GM19238 (cell line): Measurements from ENCODE around the gene ZNF831.

Source experiments
- DNase-seq: peaks from one replicate; pipeline ENCODE4 v3.0.0; 2011; ENCODE audit warnings: low spot score; ENCODE audit not compliant: insufficient read length

Gene ZNF831

DNA sequence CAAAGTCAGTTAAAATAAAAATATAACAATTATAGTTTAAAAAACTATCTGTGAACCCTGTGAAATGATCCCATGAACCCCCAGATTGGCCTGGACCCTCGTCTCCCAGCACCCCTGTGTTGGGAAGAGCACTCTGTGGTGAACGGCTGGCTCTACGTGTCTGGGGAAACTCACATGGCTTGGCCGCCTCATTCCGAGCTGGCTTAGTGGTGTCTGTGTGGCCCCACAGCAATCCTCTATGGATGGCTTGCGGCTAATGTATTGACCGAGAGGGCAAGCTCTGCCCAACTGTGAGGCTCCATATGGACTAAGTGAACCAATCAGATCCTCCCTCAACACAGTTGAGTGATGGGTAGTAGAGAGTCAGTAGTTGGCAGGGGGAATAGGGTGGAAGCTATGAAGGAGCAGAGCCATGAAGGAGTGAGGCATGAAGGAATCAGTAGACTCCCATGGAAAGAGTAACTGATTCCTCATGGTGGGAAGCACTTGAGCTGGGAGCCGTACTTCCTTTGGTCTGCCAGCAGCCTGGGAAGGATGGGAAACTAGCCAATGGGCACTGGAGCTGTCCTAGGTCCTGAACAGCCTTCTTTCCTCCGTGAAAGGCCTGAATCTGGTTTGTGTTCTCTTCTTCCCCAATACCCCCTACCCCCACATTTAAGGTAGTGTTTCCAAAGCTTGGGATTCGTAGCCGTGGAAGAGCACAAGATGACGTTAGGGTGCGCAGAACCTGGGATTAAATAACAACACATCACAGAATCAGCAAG, 21.6 kb upstream of the ZNF831 start:
- no peak for DNase-seq

DNA sequence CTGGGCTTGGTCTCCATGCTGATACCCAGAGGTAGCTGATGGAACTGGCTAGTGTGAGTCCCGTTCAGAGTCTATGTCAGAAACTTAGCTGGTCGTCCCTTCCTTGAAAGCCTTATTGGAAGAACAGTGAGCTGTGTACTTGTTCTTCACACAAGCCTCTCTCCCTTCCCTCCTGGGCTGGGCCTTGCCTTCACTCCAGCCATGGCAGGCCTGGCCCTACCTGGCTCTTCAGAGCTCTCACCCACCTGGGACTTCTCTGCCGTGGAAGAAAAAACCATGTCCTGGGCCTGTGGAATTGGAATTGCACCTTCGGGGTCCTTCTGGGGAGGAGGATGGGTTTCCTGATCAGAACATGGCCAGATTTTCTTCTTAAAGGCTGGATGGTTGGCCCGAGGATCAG, 20.3 kb upstream of the ZNF831 start:
- DNase-seq = no peak

DNA sequence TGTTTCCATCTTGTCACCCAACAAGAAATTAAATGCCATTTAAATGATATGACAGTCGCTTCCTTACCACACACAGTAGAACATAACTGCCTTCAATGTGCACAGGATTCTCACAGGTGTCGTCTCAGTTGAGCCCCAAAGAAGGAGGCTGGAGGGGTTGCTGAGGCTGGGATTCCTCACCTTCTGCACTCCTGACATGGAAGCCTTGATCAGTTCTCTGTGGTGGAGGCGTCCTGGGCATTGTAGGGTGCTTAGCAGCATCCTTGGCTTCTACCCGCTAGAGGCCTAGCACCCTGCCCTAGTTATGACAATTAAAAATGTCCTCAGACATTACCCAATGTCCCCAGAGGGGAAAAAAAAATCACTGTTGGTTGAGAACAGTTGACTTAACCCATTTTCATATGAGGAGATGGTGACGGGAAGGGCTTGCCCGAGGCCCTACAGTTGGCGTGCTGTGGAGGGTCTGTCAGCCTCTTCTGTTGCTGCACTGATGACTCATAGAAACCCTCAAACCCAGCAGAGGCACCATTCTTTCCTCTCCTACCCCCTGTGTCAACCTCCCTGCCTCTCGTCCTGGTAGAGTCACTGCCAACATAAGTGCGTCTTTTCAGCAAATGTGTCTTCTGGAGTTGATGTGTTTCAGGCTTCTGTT, 19.3 kb upstream of the ZNF831 start:
- no peak for DNase-seq

DNA sequence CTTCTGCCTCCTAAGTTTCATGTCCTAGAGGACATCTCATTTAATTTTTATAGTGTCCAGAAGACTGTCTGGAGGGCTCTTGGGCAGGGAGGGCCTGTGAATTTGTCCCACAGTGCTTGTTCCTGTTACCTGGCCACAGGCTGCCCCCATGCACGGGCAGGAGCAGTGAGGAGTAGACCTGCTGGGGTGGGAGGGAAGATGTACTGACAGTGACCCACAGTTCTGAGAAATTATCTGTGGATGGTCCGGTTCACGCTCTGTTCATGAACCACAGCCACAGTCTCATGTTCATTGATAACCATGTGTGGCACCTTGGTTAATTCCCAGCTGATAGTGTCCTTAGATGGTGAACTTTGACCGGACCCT, 18.8 kb upstream of the ZNF831 start:
- no peak for DNase-seq

DNA sequence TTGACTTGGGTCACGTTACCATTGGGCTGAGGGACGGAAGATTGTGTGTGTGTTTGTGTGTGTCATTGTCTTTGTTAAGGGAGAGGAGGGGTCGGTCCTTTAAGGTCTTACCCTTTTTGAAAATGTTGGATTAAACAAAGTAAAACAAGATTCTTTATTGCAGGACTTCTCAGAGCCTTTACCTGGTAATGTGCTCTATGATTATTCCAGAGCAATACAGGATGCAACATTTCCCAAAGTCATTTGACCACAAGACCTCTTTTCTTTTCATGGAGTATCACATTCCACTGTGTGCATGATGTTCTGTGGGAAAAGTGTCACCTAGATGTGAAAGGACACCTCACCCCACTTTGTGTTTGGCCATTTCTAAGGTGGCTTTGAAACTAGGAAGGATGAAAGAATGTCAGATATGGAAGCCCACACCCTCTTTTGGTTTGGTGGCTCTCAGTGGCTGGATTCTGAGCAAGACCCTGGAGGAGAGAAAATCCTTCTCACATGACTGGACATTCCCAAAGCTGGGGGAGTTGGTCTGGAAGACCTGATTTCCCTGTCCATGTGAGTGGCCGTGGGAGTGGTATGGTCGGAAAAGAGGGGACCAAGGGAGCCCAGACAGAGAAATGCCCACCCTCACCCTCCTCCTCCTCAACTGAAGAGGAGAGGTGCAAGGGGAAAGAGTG, 18.2 kb upstream of the ZNF831 start:
- DNase-seq = no peak

DNA sequence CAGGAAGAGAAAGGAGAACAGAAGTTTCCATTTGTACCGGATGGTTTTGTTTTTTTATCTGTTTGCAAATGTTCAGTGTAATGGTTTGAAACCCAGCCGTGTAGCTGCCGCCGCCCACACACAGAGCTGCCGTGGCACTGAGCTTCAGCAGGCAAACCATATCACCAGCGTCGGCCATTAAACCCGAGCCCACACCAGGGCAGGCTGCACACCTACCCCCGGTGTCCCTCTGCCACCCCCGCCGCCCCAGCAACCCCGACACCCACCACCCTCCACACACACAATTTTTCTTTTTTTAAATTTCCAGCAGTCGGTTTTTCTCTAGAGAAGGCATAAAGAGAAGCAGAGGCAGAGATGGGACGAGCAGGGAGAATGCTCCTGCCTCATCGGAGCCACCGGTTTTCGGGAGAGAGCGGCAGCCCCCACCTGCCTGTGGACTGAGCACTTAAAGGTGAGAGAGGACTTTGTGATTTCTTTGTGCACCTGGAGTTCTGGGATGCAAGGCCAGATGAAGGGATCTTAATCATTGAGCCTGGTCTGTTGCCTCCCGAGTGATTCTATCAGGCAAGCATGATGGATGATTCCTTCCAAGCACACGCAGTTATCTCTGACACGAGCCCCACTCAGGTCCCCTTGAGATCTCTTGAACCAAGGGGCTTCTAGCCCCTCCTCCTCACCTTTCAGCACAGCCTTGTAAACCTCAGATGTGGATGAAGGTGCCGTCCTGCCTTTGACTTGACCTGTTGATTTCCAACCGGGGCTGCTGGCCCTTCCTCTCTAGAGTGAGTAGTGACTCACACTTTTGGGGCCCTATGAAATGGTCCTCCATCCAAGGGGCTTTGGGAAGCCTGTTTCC, 17.5 kb upstream of the ZNF831 start:
- DNase-seq = no peak

DNA sequence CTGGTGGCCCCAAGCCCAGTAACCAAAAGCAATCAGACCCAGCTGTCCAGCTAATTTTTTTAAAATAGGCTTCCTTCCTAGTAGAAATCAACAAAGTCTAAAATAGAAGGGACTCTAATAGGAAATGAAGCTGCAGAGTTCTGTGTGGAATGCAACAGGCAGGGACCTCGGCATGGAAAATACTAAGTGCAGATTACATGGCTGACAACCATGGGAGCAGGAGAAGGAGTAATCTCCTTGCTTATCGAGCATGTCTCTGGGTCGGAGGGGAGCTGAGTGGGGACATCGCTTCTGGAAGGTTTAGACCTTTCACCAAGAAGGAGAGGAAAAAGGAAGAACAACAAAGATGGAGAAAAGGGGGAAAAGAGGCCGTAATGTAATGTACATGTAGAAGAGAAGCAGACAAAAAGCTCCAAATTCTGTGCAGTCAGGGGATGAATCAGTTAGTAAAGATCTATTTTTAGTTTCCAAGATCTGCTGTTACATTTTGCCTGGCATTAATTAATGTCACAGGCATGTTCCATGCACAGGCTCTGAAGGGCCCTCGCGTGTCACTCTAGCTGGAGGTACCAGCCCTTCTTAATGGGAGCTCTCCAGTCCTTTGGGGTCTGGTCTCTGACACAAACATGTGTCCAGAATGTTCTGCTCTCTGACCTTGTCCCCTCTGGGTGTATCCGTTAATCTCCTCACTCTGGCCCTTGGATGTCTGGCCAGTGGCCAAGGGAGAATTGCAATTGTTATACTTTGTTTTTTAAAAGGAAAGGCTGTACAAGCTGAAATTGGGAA, 16.6 kb upstream of the ZNF831 start:
- no peak for DNase-seq

DNA sequence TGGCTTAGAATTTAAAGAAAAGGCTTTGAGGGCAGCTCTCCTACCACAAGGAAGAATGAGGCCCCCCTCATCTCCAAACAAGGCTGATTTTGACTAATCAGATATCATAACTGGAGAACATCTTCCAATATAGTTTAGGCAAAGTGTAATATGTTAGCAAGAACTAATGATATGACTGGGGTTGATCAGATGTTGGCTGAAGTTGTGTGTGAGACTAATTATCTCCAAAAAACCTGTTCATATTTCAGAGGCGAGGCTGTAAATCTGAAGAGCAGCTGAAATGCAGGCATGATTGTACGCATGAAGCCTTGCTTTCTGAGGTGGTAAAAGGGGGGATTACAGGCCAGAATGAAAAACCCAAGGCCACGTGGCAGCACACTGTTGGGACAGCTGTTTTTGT, 16.0 kb upstream of the ZNF831 start:
- no peak for DNase-seq

DNA sequence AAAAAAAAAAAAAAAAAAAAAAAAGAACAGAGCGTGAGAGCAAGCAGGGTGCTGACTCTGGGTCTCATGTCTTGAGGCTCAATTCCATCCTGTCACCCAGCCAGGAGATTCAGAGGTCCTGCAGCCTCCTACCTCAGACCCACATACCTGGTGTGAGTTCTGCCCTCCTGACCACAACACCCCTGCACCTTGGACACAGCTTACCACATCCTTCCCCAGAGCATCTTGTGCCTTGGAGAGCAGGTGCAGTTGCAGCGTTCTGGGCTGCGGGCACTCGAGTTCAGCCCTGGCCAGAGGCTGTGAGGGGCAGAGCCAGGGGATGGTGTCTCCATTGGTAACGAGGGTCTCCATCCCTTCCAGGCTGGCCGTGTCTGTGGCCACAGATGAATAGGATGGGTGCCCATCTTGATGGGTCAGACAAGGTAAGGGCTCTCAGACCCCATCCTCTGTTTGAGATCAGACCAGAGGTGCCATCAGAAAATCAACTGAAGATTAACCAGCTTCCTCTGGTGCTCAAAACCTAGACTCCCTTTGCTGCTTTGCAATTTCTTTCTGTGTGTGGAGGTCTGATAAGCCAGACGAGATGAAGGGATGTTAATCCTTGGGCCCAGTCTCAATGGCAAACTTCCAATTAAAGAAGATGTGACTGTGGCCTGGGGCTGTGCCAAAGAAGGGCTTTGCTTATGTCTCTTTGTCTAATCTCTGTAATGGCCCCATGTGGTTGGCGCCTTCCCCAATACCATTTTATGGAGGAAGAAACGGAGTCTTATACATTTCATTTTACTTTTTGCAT, 14.7 kb upstream of the ZNF831 start:
- no peak for DNase-seq

DNA sequence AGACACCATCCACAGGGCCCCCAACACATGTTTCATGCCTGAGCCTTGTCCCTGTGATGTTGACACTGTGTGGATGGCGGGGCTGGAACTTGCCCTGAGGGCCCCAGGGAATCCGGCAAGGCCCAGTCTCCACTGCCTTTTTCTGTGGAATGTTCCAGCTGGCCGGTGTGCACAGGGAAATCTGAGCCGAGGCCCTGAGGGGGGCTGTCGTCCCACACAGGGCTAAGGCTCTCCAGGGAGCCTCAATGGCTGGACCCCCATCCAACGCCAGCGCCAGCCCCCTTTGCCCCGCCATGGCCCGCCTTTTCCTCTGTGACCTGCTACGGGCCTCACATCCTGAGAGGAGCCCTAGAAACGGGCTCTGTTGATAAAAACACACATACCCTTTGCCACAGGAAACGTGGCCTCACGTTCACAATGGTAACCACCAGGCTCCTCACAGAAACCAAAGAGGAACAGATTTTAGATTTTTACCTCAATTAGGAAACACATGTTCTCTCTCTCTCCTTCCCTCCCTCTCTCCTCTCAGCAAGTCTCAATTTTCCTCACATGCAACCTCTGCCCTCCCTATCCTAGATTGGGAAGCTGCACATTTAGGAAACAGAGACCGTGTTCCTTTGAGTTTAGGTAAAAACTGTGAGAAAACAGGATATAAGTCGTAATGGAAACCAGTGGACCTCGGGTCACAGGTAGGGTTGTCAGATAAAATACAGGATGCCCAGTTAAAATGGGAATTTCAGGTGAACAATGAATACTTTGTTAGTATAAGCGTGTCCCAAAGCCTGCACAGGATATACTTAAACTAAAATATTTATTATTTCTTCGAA, 13.7 kb upstream of the ZNF831 start:
- no peak for DNase-seq

DNA sequence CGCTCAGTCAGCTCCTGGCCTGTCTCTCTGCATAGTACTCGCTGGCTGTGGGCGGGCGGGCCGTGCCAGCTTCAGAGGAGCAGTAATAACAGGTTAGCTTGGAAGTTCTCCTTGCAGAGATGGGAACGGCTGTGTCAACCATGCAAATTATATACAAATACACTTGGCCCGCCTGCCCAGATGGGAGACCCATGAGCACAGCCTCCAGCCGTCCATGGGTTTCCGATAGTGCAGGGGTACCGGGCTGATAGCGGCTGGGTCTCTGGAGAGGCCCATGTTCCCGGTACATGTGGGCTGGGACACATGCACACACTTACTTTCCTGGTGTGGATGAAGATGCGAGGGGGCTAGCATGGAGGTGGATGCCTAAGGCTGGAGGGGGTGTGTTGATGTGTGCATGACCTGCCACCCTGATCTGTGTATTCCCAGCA, 12.8 kb upstream of the ZNF831 start:
- DNase-seq = no peak

DNA sequence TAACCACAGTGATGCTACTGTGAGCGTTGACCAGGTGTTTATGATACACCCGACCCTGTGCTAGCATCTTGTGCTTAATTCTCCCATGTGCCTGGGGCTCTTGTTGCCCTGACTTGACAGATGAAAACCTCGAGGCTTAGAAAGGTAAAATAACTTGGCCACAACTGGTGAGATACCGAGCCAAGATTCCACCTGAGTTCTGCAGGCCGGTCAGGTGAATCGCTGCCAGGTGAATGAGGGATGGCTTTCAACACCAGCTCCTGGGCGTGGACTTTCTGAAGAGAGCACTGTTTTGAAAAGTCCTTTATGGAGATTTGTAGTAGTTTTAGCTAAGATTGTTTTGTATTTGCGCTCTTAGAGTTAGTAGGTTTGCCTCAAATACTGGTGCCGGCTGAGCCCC, 12.2 kb upstream of the ZNF831 start:
- no peak for DNase-seq

DNA sequence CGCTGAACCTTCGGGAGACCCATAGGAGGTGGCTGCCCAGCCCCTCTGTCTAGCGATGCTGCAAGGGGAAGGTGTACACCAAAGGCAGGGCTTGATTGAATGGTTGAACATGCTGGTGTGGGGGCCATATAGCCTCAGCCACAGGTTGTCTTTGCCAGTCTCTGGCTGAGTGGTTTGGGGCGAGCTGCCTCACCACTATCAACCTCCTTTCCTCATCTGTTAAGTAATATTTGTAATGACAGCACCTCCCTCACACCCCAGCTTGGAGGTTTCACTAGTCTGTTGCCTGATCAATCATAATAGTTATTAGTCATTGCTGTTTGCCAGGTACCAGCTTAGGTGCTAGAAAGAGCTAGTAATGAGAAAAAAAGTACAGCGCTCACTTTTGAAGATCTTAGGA, 11.8 kb upstream of the ZNF831 start:
- no peak for DNase-seq

DNA sequence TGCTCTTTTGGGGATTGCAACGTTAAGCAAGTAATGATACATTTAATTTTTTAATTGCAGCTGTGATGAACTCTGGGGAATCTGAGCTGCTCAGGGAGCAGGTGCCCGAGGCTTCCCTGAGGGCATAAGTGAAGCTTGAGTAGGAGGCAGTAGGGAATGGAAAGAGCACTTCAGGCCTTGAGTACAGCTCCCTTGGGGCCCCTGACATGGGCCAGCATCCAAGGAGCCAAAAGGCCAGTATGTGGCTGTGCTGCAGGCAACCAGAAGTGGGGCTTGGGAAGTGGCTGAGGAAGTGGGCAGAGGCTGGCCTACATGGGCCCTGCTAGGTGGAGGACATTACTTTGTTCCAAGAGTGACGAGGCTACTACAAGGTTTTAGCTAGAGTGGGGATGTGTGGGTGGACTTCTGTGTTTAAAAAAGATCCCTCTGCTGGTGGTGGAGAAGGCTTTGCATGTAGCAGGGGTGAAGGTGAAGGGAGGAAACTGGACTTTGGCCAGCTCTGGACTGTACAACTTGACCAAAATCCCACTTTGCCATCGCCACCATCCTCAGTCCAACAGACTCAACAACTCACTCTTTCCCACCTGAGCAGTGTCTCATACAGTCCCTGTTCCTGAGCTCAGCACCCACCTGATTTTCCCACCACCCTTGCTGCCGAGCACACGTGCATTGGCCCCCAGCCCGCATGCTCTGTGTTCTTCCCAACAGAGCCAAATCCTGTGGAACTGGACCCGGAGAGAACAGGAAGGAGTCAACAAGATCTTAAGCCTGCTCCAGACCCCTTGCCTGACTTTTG, 10.9 kb upstream of the ZNF831 start:
- no peak for DNase-seq

DNA sequence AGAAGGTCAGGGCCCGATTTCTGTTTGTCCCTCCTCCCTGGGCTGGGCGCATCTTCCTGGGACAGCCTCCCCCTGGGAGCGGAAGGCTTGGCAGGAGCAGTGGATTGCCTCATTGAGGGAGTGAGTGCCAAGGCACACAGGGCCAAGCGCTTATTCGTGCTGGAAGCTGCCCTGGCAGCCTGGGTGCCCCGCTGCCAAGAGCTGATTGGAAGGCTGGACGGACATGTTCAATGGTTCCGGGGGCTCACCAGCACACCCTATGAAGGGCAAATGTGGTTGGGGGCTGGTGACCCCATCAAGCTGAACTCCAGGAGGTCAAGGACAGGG, 10.3 kb upstream of the ZNF831 start:
- no peak for DNase-seq

DNA sequence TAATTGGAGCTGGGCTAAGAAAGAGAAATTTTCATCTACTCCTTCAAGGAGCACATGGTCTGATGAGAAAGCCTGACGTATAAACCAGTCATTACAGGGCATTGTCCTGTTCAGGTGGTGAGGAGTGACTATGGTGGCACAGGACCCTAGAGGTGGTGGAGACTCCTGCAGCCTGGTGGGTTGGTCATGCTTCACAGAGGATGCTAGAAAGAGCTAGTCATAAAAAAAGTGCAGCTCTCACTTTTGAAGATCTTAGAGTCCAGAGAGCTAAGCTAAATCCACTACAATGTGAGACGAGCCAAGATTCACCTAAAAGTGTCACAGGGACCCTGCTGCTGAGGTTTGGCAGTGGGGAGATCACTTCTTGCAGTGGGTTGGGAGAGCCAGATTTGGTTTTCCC, 9.8 kb upstream of the ZNF831 start:
- DNase-seq = no peak

DNA sequence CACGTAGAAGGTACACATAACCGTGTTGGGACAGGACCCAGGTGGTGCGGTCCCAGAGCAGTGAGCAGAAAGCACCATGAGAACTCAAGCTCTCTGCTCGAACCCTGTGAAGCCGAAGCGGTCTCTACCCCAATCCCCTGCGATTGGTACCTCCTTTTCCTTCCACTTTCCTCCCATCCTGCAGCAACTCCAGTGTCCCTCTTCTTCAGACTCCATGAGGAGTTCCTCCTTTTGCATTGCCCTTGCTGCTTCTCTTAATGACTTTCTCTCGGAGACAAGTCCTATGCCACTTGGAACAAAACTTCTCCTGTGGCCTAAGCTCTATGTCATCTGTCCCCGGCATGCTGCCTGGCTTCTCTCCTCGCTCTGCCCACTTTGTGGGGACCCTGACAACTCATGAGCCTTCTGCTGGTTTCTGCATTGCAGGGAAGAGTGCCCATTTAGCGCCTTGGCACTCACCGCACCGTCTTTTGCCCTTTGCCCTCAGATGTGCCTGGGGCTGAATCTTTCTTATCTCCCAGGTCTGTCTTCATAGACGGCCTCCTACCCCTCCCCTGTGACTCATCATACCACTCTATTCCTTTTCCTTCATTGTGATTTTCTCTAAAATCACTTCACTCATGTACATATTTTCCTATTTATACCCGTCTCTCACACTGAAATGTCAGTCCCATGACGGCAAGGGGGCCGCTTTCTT, 9.2 kb upstream of the ZNF831 start:
- no peak for DNase-seq

DNA sequence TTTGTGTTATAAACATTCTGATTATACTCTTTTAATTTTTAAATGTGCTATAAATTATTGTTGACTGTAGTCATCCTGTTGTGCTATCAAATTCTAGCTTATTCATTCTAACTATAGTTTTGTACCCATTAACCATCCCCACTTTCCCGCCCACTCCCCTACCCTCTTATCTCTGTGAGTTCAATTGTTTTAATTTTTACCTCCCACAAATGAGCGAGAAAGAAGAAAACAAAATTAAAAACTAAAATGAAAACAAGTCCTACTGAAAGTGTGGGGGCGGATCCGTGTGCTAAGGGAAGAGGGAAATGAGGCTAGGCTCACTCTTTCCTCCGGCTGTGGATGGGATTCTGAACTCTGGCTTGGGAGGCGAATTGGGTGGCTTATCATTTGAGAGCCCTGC, 6.6 kb upstream of the ZNF831 start:
- DNase-seq = no peak
